Measurements from ENCODE around the gene ZBED1.

The ZBED1 gene

DNA sequence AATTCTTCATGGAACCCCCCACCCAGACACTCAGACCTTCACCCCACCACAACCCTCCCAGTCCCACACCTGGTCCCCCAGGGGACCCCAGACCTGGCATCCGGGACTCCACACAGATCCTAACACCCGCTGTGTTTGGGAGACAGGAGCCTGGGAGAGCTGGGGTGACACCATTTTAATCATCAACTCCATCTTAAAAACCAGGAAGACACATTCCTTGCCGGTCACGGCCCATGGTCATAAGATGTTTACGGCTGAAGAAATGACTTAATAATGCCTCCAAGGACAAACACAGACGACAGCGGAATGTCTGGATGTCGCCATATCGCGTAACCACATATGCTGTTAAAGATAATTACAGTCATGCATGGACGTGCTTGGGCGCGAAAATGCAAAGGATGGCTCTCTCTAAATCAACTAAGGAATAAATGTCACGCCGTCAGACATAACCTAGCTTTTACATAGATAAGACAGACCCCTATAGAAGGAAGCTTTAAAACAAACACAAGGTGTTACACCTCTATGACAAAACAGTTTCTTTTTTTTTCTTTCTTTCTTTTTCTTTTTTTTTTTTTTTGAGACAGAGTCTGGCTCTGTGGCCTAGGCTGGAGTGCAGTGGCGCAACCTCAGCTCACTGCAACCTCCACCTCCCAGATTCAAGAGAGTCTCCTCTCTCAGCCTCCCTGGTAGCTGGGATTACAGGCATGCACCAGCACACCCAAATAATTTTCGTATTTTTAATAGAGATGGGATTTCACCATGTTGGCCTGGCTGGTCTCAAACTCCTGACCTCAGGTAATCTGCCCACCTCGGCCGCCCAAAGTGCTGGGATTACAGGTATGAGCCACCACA, 2.1 kb upstream of the ZBED1 start:
- no peak overlapping the region for H3K9ac ChIP-seq (ENCODE audit: low read depth, low read length)
- no peak overlapping the region for H3K4me3 ChIP-seq (ENCODE audit: low read length)
- no peaks in the 10 kb centered on the region for H3K36me3 ChIP-seq (ENCODE audit: insufficient read depth, low read length)
- H3K9me3 ChIP-seq (replicated peaks; ENCODE audit: low read length) = no peaks in the 10 kb centered on the region
- H3K4me2 ChIP-seq (ENCODE audit: low read length) = no peak overlapping the region
- H3K4me1 ChIP-seq (ENCODE audit: control insufficient read depth, insufficient read depth, low read length) = peaks cover 19% of the 10 kb centered on the region
- no peaks in the 10 kb centered on the region for H3K27me3 ChIP-seq (ENCODE audit: control insufficient read depth, insufficient read depth, low read length)

DNA sequence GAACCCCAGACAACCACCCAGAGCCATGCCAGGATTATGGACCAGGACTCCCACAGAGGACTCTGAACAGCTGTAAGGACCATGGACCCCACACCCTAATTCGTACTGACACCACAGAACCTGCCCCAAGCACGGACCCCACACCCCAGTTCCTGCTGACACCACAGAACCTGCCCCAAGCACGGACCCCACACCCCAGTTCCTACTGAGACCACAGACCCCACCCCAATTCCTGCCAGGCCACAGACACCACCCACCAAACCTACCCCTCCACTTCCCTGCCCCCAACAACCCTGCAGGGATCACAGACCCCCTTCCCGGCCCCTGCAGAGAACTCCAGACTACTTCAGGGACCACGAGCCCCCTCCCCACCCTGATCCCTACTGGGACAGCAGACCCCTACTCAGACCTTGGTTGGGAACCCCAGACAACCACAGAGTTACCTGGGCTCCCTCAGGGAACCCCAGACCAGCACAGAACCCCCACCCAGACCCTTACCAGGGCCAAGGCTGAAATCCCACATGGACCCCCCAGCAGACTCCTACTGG, 1.4 kb upstream of the ZBED1 start:
- no peak overlapping the region for H3K9ac ChIP-seq (ENCODE audit: low read depth, low read length)
- H3K9me3 ChIP-seq (replicated peaks; ENCODE audit: low read length) = no peaks in the 10 kb centered on the region
- no peaks in the 10 kb centered on the region for H3K27me3 ChIP-seq (ENCODE audit: control insufficient read depth, insufficient read depth, low read length)
- H3K4me3 ChIP-seq (ENCODE audit: low read length) = no peak overlapping the region
- no peak overlapping the region for H3K4me2 ChIP-seq (ENCODE audit: low read length)
- H3K4me1 ChIP-seq (ENCODE audit: control insufficient read depth, insufficient read depth, low read length) = peaks cover 26% of the 10 kb centered on the region
- no peaks in the 10 kb centered on the region for H3K36me3 ChIP-seq (ENCODE audit: insufficient read depth, low read length)

DNA sequence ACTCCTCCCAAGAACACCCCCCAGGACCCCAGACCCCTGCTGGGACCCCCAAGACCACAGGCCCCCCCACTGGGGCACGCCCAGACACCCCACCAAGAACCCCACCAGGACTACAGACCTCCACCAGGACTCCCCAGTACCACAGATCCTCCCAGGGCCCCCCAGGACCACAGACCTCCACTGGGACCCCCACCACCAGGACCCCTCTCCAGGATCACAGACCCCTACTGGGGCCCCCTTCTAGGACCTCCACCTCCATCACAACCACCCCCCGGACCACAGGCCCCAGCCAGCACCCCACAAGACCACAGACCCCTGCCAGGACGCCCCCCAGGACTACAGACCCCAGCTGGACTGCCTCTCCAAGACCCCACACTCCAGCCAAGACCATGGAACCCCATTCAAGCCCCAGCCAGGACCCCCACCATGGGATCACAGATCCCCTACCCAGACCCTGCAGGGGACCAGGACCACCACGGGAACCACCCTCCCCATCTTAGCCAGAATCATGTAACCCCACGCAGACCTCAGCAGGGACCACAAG, 855 bp upstream of the ZBED1 start:
- Histone ChIP-seq H3K4me3 (ENCODE audit: low read length) (no peak overlapping the region), H3K9ac (ENCODE audit: low read depth, low read length) (no peak overlapping the region), H3K27me3 (ENCODE audit: control insufficient read depth, insufficient read depth, low read length) (no peaks in the 10 kb centered on the region), H3K36me3 (ENCODE audit: insufficient read depth, low read length) (no peaks in the 10 kb centered on the region), H3K4me1 (ENCODE audit: control insufficient read depth, insufficient read depth, low read length) (peaks cover 26% of the 10 kb centered on the region), H3K9me3 (replicated peaks; ENCODE audit: low read length) (no peaks in the 10 kb centered on the region), H3K4me2 (ENCODE audit: low read length) (no peak overlapping the region)

DNA sequence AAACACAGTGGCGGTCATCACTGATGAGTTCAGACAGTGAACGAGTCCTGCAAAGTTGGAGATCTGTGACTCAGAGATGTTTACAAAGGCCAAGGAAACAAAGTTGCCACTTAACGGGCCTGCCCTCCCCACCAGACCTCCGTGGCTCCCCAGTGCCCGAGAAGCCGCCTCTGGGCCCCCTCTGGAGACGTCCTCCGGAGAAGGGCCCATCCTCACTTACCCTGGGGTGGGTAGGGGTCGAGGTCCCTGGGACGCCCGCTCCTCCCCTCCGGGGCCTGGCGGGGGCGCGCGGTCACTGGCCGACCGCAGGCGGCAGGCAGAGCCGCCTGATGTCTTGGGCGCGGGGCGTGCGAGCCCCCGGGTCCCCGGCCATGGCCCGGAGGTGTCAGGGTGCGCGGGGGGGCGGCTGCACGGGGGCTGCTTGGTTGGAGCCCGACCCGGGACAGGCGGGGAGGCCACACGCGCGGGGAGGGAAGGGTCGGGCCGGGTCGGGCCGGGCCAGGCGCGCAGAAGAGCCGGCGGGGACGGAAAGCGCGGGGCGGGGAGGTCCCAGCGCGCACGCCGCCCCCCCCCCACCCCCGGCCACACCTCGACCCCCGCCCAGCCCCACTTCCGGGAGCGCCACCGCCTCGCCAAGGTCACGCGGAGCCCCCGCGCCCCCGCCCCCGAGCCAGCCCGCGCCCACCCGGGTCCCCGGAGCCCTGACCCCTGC, 529 bp downstream of the ZBED1 start:
- Histone ChIP-seq H3K9me3 (replicated peaks; ENCODE audit: low read length) (no peaks in the 10 kb centered on the region), H3K27me3 (ENCODE audit: control insufficient read depth, insufficient read depth, low read length) (no peaks in the 10 kb centered on the region), H3K9ac (ENCODE audit: low read depth, low read length) (peak overlapping the region; percentile 91), H3K36me3 (ENCODE audit: insufficient read depth, low read length) (peaks cover 6% of the 10 kb centered on the region), H3K4me2 (ENCODE audit: low read length) (peak overlapping the region; percentile 86), H3K4me1 (ENCODE audit: control insufficient read depth, insufficient read depth, low read length) (peaks cover 26% of the 10 kb centered on the region), H3K4me3 (ENCODE audit: low read length) (peak overlapping the region; percentile 79)

DNA sequence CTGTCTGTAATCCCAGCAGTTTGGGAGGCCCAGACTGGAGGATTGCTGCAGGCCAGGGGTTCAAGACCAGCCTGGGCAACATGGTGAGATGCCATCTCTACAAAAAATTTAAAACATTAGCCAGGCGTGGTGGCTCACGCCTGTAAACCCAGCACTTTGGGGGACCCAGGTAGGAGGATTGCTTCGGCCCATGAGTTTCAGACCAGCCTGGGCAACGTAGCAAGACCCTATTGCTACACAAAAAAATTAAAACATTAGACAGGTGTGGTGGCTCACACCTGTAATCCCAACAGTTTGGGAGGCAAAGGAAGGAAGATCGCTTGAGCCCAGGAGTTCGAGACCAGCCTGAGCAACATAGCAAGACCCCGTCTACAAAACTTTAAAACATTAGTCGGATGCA, 1.3 kb downstream of the ZBED1 start:
- H3K9ac ChIP-seq (ENCODE audit: low read depth, low read length) = peak overlapping the region; percentile 91
- no peaks in the 10 kb centered on the region for H3K27me3 ChIP-seq (ENCODE audit: control insufficient read depth, insufficient read depth, low read length)
- peaks cover 6% of the 10 kb centered on the region for H3K36me3 ChIP-seq (ENCODE audit: insufficient read depth, low read length)
- H3K4me1 ChIP-seq (ENCODE audit: control insufficient read depth, insufficient read depth, low read length) = peaks cover 26% of the 10 kb centered on the region
- peak overlapping the region; percentile 86 for H3K4me2 ChIP-seq (ENCODE audit: low read length)
- no peaks in the 10 kb centered on the region for H3K9me3 ChIP-seq (replicated peaks; ENCODE audit: low read length)
- peak overlapping the region; percentile 79 for H3K4me3 ChIP-seq (ENCODE audit: low read length)

DNA sequence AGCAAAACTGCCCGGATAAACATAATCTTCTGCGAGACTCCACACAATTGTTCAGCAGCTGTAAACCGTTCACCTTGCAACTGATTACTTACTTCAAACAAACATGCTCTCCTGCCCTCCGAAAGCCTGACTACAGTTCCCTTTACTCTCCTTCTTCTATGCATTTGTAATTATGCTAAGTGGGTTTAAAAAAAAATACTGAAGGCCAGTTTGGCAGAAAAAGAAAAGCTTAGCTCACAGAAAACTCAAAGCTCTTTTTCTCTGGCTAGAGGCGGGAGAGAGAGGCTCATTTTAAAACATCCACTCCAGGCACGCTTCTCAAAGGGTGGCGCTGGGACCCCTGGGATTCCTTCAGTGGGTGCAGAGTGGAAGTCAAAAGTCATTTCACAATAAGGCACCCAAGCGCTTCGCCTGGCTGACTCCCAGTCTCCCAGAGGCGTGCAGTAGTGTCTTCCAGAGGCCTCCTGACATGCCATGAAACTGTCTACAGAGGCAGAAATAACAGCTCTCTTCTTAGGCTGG, 1.9 kb downstream of the ZBED1 start:
- Histone ChIP-seq H3K4me2 (ENCODE audit: low read length) (peak overlapping the region; percentile 86), H3K9me3 (replicated peaks; ENCODE audit: low read length) (no peaks in the 10 kb centered on the region), H3K36me3 (ENCODE audit: insufficient read depth, low read length) (peaks cover 6% of the 10 kb centered on the region), H3K4me3 (ENCODE audit: low read length) (peak overlapping the region; percentile 79), H3K4me1 (ENCODE audit: control insufficient read depth, insufficient read depth, low read length) (peaks cover 26% of the 10 kb centered on the region), H3K27me3 (ENCODE audit: control insufficient read depth, insufficient read depth, low read length) (no peaks in the 10 kb centered on the region), H3K9ac (ENCODE audit: low read depth, low read length) (peak overlapping the region; percentile 91)

DNA sequence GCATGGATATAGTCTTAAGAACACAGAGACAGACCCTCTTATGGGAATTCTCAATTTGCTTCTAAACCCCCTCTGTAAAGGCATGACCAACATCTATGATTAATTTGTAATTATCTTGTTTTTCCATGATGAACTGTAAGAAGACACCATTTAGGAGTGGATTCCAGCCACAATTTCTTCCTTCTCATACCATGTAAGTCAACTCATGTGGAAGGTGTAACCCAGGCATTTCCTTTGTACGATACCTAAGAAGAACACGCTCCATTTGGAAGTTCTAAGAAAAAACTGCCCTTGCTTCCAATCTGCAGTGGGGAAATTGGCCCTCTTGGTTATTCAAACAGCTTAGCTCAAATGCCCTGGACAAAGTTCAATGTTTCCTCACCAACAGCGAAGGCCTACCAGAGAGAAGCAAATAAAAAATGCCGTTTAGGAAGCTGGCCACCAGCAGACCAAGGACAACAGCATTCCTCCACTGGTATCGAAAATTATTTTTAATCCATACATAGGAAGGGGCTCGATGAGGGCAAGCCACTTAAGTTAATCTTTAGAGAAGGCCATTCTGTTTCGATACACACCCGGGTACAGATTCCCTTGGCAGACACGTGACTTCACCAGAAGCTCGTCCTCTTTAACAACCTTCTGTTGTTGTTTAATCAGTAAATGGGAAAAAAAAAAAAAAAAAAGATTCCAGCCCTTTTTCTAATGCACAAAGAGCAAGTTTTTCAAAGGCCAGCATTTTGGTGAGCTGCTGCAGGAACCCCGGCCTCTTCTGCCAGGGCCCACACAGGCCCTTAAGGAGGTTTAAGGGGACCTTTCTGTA, 2.6 kb downstream of the ZBED1 start:
- peaks cover 26% of the 10 kb centered on the region for H3K4me1 ChIP-seq (ENCODE audit: control insufficient read depth, insufficient read depth, low read length)
- peaks cover 6% of the 10 kb centered on the region for H3K36me3 ChIP-seq (ENCODE audit: insufficient read depth, low read length)
- peak overlapping the region; percentile 86 for H3K4me2 ChIP-seq (ENCODE audit: low read length)
- no peaks in the 10 kb centered on the region for H3K9me3 ChIP-seq (replicated peaks; ENCODE audit: low read length)
- H3K9ac ChIP-seq (ENCODE audit: low read depth, low read length) = peak overlapping the region; percentile 91
- no peaks in the 10 kb centered on the region for H3K27me3 ChIP-seq (ENCODE audit: control insufficient read depth, insufficient read depth, low read length)
- peak overlapping the region; percentile 79 for H3K4me3 ChIP-seq (ENCODE audit: low read length)

DNA sequence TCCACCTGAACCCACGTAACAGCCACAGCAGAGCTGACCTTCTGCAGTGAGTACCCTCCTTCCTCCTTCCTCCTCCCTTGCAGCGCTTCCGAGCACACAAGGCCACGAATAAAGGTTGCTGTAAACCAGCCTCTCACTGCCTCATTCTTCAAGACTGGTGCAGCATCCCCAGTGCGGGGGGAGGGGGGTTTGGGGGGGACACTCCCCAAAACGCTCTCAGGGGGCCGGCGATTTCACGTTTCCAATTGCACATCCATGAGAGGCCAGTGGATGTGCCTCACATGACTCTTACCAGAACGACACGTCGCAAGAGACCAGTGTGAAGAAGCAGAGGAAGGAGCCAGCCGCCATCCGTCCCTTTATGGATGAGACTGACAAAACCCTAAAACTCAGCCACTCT, 5.2 kb downstream of the ZBED1 start:
- Histone ChIP-seq H3K9ac (ENCODE audit: low read depth, low read length) (no peak overlapping the region), H3K4me1 (ENCODE audit: control insufficient read depth, insufficient read depth, low read length) (peaks cover 26% of the 10 kb centered on the region), H3K36me3 (ENCODE audit: insufficient read depth, low read length) (peaks cover 6% of the 10 kb centered on the region), H3K4me3 (ENCODE audit: low read length) (no peak overlapping the region), H3K4me2 (ENCODE audit: low read length) (no peak overlapping the region), H3K9me3 (replicated peaks; ENCODE audit: low read length) (no peaks in the 10 kb centered on the region), H3K27me3 (ENCODE audit: control insufficient read depth, insufficient read depth, low read length) (no peaks in the 10 kb centered on the region)

DNA sequence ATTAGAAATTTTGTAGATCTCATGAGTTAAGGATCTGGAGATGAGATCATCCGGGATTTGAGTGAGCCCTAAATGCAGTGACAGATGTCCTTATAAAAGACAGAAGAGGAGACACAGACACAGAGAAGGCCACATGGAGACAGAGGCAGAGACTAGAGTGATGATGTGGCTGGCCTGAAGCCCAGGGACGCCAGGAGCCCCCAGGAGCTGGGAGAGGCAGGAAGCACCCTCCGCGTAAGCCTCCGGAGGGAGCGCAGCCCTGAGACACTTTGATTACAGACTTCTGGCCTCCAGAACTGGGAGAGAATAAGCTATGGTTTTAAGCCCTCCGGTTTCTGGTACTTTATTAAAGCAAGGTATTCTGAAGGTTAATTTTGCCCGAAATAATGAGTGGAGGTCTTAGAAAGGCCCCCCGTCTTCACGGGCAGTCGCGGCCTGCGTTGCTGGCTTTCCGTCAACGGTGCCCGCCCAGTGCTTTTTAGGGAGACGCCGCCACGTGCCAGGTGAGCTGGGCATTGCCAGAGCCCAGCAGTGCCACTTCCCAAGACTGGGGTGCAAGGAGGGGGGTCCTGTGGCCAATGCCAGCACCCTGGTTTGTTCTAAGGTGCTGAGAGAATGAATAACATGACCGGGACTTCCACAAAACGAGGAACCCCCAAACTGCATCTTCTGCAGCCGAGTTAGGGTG, 8.1 kb downstream of the ZBED1 start:
- H3K4me1 ChIP-seq (ENCODE audit: control insufficient read depth, insufficient read depth, low read length) = peaks cover 5% of the 10 kb centered on the region
- no peaks in the 10 kb centered on the region for H3K27me3 ChIP-seq (ENCODE audit: control insufficient read depth, insufficient read depth, low read length)
- no peak overlapping the region for H3K4me2 ChIP-seq (ENCODE audit: low read length)
- no peak overlapping the region for H3K4me3 ChIP-seq (ENCODE audit: low read length)
- H3K9ac ChIP-seq (ENCODE audit: low read depth, low read length) = no peak overlapping the region
- no peaks in the 10 kb centered on the region for H3K9me3 ChIP-seq (replicated peaks; ENCODE audit: low read length)
- H3K36me3 ChIP-seq (ENCODE audit: insufficient read depth, low read length) = peaks cover 35% of the 10 kb centered on the region

DNA sequence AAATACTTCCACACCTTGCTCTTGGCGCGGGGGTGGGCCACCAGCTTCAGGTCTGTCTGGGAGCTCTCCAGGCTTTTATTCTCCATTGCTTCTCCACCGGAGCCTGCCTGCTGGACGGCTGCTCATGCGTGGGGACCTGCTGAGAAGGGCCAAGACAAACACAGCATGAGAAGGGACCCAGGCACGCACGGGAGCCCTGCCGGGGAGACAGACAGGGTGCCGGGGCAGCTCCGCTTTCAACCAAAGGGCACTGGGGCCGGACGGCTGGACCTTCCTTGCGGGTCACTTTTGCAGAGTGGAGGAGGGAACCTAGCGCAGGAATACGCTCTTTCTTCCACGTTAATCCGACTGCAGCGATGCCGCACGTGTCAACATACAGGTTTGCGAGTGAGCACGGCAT, 10.1 kb downstream of the ZBED1 start:
- H3K4me2 ChIP-seq (ENCODE audit: low read length) = no peak overlapping the region
- no peak overlapping the region for H3K4me3 ChIP-seq (ENCODE audit: low read length)
- peaks cover 47% of the 10 kb centered on the region for H3K36me3 ChIP-seq (ENCODE audit: insufficient read depth, low read length)
- H3K9ac ChIP-seq (ENCODE audit: low read depth, low read length) = no peak overlapping the region
- no peaks in the 10 kb centered on the region for H3K9me3 ChIP-seq (replicated peaks; ENCODE audit: low read length)
- H3K27me3 ChIP-seq (ENCODE audit: control insufficient read depth, insufficient read depth, low read length) = no peaks in the 10 kb centered on the region
- peaks cover 9% of the 10 kb centered on the region for H3K4me1 ChIP-seq (ENCODE audit: control insufficient read depth, insufficient read depth, low read length)

Measured in skeletal muscle satellite cell (primary cell).